H4 (cell line): Measurements from ENCODE around the gene DRG2. TPM values are rescaled to one million over a fixed set of nuclear protein-coding genes. Genes with fewer than 3 reads are reported as not detected.

Source experiments
- DNase-seq: peaks from one replicate; pipeline ENCODE4 v3.0.0-alpha.2; 2015; ENCODE audit warnings: low spot score
- total RNA-seq: library from RNA; depleted of rRNA; stranded (reverse); fragments of >200 nt; shearing (Covaris generic); gene quantifications from 2 replicates; pipeline ENCODE4 v1.2.3, GENCODE V29; 2014

The DRG2 gene
- total RNA-seq, 1 experiment from 2014 or later = 46.6 TPM

DNA sequence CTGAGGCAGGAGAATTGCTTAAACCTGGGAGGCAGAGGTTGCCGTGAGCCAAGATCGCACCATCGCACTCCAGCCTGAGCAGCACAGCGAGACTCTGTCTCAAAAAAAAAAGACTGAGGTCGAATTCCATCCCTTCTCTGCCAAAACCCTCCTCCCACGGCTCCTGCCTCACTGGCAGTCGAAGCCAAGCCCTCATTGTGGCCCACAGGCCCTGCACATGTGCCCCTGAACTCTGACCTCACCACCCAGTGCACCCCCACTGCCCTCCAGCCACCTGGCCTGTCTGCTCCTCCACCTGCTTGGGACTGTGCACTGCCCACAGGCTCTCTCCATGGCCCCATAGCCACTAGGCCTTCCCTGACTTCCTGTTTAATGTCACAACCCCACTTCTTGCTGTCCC is 27.8 kb downstream of the DRG2 start:
- no peak for DNase-seq

DNA sequence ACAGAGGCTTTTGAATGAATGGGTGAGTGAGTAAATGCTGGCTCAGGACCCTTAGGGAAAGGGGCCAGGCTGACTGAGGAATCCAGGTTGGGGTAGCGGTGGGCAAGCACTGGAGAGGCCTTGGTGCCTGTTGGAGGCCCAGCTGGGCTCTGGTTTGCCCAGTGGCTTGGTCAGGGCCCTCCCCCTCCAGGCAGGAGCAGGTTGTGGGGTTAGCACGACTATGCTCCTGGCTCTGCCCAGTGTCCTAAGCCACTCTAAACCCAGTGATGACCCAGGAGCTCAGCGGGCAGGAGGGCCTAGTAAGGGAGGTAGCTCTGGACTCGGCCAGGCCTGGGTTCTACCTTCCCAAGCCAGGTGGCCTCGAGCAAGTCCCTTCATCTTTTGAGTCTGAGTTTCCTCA is 28.3 kb downstream of the DRG2 start:
- no peak for DNase-seq

DNA sequence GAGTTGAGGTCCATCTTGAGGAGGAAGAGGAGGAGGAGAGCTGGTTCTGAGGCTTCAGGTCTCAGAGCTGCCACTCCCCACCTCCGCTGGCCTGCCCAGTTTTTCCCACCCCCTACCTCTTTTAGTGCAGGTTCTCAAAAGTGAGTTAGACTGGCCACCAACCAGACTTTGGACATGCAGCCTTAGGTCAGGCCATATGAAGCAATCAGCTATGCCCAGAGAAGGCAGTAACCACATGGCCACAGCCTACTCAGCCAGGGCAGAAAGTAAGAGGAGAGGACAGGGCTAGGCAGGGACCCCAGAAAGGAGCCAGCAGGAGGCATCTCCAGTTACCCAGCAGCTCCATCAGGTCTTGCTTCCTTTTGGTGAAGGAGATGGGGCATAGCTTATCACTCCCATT is 29.8 kb downstream of the DRG2 start:
- DNase-seq = no peak

DNA sequence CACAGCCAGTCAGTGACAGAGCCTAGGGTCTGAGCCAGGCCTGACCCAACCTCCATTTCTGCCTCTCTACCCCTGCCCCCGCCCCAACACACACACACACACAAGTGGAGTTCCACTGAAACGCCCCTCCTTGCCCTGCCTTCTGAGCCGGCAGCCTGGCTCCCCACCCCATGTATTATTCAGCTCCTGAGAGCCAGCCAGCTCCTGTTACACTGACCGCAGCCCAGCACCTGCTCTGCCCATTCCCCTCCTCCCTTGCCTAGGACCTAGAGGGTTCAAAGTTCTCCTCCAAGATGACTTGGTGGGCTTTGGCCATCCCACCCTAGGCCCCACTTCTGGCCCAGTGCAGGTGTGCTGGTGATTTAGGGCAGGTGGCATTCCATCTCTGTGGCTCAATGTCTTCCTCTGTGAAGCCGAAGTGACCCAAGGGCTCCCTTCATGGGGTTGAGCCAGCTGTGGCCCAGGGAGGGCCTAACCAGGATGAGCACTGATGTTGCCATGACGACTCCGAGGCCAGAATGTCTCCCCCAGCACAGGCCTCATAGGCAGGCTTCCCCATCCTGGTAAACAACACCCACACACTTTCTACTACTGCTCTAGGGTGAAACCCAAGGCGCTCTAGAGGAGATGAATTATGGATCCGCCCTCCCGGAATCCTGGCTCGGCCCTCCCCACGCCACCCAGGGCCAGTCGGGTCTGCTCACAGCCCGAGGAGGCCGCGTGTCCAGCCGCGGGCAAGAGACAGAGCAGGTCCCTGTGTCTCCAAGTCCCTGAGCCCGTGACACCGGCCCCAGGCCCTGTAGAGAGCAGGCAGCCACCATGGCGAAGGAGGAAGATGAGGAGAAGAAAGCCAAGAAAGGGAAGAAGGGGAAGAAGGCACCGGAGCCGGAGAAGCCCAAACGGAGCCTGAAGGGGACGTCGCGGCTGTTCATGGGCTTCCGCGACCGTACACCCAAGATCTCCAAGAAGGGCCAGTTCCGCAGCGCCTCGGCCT is 30.5 kb downstream of the DRG2 start:
- no peak for DNase-seq

DNA sequence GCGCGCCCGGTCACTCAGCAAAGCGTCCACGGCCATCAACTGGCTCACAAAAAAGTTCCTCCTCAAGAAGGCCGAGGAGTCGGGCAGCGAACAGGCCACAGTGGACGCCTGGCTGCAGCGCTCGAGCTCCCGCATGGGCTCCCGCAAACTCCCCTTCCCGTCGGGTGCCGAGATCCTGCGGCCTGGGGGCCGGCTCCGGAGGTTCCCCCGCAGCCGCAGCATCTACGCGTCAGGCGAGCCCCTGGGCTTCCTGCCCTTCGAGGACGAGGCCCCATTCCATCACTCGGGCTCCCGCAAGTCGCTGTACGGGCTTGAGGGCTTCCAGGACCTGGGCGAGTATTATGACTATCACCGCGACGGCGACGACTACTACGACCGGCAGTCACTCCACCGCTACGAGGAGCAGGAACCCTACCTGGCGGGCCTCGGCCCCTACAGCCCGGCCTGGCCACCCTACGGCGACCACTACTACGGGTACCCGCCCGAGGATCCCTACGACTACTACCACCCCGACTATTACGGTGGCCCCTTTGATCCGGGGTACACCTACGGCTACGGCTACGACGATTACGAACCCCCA is 31.5 kb downstream of the DRG2 start:
- DNase-seq = no peak

DNA sequence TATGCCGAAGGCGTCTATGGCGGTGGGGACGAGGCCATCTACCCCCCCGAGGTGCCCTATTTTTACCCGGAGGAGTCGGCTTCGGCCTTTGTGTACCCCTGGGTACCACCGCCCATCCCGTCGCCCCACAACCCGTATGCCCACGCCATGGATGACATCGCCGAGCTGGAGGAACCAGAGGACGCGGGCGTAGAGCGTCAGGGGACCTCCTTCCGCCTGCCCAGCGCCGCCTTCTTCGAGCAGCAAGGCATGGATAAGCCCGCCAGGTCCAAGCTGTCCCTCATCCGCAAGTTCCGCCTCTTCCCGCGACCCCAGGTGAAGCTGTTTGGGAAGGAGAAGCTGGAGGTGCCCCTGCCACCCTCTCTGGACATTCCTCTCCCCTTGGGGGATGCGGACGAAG is 32.2 kb downstream of the DRG2 start:
- no peak for DNase-seq

DNA sequence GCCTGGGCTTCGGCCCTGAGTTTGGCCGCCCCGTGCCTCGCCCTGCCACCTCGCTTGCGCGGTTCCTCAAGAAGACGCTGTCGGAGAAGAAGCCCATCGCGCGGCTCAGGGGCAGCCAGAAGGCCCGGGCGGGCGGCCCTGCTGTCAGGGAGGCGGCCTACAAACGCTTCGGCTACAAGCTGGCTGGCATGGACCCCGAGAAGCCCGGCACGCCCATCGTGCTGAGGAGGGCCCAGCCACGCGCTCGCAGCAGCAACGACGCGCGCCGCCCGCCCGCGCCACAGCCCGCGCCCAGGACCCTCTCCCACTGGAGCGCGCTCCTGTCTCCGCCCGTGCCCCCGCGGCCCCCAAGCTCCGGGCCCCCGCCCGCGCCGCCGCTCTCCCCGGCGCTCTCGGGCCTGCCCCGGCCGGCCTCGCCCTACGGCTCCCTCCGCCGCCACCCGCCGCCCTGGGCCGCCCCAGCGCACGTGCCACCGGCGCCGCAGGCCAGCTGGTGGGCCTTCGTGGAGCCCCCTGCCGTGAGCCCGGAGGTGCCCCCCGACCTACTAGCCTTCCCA is 32.8 kb downstream of the DRG2 start:
- no peak for DNase-seq

DNA sequence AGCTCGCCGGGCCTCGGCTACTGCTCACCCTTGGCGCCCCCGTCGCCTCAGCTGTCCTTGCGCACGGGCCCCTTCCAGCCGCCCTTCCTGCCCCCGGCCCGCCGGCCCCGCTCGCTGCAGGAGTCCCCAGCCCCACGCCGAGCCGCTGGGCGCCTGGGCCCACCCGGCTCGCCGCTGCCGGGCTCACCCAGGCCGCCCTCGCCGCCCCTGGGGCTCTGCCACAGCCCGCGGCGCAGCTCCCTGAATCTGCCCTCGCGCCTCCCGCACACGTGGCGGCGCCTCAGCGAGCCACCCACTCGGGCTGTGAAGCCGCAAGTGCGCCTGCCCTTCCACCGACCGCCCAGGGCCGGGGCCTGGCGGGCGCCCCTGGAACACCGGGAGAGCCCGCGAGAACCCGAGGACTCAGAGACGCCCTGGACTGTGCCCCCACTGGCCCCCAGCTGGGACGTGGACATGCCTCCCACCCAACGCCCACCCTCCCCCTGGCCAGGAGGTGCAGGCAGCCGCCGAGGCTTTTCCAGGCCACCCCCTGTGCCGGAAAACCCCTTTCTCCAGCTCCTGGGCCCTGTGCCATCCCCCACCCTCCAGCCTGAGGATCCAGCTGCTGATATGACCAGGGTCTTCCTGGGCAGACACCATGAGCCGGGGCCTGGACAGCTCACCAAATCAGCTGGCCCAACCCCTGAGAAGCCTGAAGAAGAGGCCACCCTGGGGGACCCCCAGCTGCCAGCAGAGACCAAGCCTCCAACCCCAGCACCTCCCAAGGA is 33.6 kb downstream of the DRG2 start:
- DNase-seq = no peak

DNA sequence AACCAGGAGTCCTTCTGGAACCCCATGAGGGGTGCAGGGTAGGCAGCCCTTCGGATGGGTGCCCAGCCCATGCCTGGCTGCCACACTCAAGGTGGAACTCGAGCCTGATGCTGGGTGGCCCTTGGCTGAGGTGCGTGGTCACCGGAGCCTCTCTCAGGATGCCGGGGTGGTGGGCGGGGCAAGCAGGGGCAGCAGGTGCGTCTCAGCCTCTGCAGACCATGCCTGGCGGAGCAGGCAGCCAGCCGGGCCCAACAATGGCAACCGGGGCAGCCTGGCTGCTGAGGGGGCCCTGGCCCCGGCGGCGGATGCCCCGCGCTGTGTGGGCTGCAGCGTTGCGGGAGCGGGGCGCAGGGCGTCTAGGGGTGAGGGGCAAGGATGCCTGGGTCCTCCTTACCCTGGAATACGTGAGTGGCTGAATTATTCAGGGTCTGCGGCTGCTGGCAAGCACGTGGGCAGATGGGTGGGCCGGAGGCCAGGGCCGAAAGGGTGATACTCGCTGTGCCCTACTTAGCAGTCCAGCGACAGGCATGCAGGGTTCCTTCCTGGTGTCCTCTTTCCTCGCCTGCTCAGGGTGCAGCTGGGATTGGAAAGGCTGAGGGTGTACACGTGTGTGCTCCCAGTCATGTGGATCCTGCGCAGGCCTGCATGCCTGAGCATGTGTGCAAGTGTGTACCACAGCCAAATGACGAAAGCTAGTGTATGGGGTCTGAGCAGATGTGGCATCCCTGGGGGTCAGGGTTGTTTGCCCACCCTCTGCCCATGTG is 35.4 kb downstream of the DRG2 start:
- DNase-seq = no peak

DNA sequence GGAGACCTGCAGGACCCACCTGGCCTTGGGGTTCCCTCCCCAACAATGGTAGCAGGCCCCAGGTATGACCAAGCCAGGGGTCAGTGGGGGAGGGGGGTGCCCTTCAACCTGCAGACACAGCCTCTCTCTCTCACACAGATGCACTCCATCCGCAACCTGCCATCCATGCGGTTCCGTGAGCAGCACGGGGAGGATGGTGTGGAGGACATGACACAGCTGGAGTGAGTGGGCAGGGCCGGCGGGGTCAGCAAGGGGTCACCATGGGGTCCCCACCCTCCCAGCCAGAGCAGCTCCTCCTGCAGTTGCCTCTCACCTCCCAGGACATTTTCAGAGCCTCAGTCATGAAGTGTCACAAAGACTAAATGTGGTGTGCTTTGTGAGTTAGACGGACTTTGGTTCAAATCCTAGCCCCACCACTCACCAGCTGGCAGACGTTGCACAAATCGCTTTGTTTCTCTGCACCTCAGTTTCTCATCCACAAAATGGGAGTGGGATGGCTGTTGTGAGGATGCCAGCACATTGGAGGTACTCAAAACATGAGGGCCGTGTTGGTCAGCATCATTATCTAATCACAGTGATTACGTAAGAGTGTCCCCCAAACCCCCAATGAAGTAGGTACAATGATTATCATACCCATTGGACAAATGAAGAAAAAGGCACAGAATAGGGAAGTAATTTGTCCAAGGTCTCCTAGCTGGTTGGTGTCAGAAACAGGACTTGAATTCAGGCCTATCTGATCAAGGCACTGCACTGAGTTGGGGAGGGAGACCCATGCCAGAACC is 36.8 kb downstream of the DRG2 start:
- no peak for DNase-seq

DNA sequence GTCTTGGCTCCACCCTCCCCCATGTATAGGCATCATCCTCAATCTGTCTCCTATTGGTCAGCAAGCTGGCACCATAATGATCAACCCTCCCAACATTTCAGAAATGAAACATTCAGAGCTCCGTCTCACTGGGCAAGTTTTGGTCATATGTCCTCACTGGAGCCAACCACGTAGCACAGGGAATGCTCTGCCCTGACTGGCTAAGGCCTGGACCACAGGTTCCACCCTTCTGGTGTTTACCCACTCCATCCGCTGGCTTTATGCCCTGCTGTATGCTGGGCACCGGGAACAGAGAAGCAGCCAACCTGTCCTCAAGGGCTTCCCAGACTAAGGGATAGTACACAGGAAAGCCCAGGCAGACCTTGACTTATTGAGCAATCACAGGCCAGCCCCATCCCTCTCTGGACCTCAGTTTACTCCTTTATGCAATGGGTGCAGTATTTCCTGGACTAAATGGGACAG is 41.3 kb downstream of the DRG2 start:
- peak; percentile 96 for DNase-seq

DNA sequence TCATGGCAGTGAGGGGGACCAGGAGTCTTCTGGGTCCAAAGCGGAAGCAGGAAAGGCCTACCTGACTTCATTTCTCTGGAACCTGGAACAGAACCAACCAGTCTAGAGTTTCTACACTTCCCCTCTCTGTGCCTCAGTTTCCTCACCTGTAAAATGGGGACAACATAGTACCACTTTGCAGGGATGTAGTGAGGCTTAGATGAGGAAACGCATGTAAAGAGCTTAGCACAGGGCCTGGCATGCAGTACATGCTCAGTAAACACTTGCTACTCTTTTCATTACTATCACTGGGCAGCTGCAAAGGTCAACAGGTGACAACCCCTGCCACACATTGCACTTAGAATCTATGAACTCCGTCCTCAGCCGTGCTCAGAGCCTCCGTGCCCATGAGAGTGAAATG is 45.0 kb downstream of the DRG2 start:
- DNase-seq = no peak

DNA sequence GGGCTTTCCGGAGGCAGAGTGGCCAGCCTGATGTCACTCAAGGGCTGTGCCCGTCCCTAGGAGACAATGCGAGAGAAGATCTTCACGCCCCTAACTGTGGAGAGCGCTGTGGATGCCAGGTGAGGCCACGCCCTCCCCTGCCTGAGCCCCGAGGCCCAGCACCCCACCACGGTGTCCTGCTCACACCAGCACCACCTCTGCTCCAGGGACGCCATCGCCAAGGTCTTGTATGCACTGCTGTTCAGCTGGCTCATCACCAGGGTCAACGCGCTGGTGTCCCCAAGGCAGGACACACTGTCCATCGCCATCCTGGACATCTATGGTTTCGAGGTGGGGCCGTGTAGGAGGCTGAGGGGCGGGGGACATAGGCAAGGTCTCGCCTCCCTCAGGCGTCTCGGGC is 48.6 kb downstream of the DRG2 start:
- no peak for DNase-seq

DNA sequence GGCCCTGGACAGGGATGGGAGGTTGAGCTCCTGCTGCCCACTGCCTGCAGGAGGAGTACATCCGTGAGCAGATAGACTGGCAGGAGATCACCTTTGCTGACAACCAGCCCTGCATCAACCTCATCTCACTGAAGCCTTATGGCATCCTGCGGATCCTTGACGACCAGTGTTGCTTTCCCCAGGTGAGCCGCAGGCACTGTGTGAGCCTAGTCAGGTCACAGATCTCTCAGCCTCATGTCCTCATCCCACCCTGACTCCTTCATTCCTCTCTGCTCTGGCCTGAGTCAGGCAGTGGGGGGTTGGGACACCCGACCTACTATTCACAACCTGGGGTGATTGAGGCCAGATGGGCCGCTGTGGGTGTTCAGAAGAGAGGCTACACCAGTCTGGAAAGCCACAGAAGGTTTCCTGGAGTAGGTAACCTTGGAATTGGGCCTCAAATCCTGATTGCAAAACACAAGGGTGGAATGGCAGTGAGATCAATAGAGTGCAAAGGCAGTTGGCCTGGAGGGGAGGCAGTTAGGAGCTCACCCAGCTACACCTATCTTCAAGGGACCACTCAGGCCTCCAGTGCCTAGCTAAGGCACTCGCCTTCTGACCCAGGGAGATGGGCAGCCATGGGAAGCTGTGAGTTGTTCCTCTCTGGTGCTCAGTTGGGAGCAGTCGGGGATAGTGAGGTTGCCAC is 50.5 kb downstream of the DRG2 start:
- no peak for DNase-seq

DNA sequence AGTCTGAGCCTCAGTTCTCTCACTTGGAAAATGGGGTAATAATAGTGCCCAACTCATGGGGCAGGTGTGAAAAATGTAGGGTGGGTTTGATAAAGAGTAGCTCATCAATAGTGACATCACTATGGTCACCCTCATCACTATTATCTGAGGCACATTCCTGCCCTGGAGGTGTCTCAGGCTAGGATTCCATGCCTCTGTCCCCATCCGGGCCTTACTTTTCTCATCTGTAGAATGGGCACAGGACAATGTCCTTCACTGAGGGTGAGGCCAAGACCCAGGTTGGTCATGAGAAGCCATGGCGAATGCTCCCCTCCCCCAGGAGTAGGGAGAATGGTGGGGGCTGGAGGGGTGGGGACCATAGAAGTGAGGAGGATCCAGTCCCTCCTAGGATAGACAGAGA is 51.3 kb downstream of the DRG2 start:
- DNase-seq = no peak

DNA sequence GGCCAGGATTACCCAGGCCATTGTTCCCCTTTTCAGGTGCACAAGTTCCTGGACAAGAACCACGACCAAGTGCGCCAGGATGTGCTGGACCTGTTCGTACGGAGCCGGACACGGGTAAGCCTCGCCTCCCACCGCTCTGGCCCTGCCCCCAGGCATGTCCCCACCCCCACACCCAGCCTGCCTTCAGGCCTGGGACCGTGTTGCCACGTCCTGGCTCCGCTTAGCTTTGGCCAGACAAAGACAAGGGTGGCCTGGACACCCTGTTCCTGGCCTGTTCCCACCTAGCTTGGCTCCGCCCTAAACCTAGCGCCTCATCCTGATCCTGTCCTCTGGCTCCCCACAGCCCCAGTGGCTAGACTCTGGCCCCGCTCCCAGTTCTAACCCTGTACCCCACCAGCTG is 51.8 kb downstream of the DRG2 start:
- DNase-seq = no peak

DNA sequence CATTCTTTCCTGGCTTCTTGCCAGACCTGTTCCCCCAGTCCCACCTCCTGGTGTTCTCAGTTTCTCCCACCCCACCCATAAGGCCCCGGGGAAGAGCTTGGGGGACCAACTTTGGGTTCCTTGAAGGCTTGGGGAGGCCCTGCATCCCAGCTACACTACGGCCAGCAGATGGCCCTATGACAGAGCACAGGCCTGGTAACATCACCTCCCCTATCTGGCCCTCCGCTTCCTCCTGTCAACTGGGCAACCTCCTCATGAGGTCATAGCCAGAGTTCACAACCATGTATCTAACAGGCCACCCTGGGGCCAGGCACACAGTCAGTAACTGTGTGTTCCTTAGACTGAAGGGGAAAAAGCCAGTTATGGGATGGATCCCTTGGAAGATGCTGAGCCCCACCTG is 52.2 kb downstream of the DRG2 start:
- DNase-seq = no peak

DNA sequence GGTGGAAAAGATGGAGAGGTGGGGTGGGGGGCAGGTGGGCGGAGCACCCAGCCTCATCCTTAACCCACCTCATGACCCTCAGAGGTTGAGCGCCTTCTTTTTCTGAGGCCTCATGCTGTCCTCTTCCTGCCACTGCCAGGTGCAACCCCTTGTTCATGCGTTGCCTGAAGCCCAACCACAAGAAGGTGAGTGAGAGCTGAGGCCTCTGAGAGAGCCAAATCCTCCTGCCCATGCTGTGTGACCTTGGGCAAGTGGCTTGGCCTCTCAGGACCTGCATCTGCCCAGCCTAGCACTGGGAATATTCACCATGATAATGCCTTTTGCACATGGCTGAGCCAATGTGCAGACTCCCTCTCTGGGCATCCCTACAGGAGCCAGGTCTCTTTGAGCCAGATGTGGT is 52.9 kb downstream of the DRG2 start:
- no peak for DNase-seq

DNA sequence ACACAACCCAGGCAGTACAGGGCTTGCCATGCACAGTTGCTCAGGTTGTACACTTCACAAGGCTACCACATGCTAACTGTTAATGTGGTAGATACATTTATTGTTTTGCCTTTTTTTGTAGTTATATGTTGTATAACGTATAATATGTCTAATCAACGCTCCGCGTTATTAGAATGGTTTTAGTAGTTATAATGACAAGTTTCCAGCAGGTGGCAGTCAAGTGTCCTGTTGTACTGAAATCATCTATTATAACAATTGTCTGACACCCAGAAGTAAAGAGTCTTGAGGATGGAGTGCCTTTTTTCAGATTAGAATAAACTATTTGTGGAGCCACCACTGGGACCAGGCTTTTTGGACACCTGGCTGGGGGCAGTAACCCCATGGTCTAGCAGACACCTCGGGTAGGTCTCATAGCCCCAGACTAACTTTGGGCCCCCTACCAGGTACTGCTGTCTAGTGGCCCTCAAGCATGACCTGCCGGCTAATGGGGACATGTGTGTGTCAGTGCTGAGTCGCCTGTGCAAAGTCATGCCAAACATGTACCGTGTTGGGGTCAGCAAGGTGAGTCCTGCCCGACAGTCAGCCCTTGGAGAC is 53.6 kb downstream of the DRG2 start:
- peak; percentile 33 for DNase-seq

DNA sequence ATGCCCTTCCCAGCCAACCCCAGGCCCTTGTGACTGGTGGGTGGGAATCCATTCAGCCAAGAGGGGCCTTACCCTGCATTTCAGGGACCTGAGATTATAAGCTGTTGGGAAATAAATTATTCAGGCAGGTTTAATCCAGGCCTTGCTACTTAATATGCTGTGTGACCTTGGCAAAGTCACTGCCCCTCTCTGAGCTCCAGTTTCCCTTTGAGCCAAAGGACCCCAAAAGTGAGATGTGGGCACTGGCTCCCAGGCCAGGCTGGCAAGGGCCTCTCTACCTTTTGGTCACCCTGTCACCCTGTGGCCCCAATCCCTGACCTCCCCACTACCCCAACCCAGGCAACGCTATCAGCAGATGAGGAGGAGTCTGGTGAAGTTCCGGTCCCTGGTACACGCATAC is 54.7 kb downstream of the DRG2 start:
- DNase-seq = no peak
